ENCODE results near the gene OPA3. TPM values are rescaled to one million over a fixed set of nuclear protein-coding genes. Genes with fewer than 3 reads are reported as not detected.

Gene OPA3
- total RNA-seq = 12.0 and 13.7 TPM in 2 replicates

DNA sequence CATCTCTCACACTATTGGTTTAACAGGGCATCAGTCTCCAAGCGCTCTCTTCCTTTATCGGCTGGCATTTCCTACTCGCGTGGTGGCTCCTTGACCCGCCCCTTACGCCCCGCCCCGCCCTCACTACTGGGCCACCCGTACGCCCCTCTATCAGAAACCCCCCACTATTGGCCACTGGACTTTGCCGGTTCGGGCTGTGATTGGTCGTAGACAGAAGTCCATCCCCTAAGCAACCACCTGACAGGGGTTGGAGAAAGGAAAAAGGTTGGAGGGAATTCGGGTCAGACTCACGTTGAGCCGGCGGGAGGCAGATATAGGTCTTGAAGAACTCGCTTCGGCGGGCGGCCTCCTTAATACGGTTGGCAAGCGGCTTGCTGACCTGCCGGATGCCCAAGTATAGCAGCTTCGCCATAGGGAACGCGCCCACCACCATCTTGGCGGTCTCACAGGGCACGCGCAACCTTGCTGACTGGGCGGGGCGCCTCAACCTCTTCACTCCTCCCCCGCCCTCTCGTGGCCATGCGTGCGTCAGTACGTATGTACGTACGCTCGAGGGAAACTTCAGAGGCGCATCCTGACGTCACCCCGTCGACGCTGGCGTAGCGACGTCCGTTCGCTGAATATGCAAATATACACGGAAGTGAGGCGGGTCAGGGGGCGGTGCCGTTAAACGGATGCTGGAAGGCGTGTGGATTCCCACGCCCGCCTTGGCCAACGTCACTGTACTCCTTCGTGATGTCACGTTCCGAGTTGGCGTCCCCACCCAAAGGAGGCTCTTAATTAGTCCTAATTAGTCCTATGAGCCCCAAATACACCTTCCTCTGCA is at the start of gene OPA3:
Gene OPA3 (minus strand): TSS at position 471 of the 826 bp plus-strand sequence. CDS start 38 bp downstream, at position 433.

DNA sequence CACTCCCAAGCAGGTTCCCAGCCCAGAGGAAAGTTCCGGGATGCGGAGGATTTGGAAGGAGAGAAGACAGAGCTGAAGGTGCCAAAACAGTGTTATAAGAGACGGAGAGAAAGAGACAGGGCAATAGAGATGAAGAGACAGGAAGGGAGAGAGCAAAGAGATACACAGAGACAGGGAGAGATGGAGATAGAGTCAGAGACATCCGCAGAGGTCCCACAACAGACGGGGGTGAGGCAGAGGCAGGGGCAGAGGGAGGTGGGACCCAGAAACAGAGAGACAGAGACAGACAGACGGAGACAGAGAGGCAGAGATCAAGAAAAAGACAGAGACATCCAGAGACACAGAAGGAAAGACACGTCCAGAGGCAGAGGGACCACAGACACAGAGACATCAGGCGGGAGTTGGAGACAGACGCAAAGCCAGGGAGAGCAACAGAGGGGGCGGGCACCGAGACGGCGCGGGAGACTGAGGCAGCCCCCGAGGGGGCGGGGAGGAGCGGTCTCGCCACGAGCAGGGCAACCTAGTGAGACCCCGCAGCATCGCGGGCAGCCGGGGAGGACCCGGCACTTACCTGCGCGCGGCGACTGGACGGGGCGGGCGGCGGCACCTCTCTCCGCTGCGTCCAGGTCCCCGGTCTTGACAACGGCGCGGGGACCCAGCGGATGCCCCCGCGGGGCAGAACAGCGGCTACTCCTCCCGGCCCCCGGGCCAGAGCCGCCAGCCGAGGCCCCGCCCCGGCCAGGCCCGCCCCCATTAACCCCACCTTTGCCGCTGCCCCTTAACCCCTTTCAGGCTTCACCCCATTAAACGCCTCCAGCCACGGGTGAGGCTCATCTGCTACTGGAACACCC is 17.1 kb upstream of the OPA3 start, which contains the start of gene GPR4:
Gene GPR4 (minus strand): TSS at position 689 of the 851 bp plus-strand sequence. CDS start 10,346 bp downstream, outside the sequence.

GRCh38 chr19:45506989-45507871 is 77.4 kb downstream of the OPA3 start, which contains the start of gene VASP:
Gene VASP (plus strand): TSS chr19:45507479. CDS start chr19:45507772, 293 bp downstream.

GRCh38 chr19:45498411-45499195 is 86.0 kb downstream of the OPA3 start, which contains the start of gene PPM1N:
Gene PPM1N (plus strand): TSS chr19:45498443. CDS start chr19:45498473, 30 bp downstream.

Other genes starting within 250 kb of the OPA3 start
- not detected in 2 replicates for gene KLC3, start 244.1 kb downstream of the OPA3 start, total RNA-seq
- 44.8 and 56.5 TPM in 2 replicates for gene ERCC2, start 214.2 kb downstream of the OPA3 start, total RNA-seq
- 20.8 and 24.6 TPM in 2 replicates for gene PPP1R13L, start 179.7 kb downstream of the OPA3 start, total RNA-seq
- 22.1 and 25.8 TPM in 2 replicates for gene POLR1G, start 178.2 kb downstream of the OPA3 start, total RNA-seq
- gene ERCC1, start 160.9 kb downstream of the OPA3 start, total RNA-seq = 89.7 and 103 TPM in 2 replicates
- gene FOSB, start 116.8 kb downstream of the OPA3 start, total RNA-seq = 7.8 and 11.8 TPM in 2 replicates
- gene RTN2, start 87.8 kb downstream of the OPA3 start, total RNA-seq = 6.4 and 13.3 TPM in 2 replicates
- 0.89 TPM in 1 of 2 replicates, not detected in the other for gene PPM1N, start 86.4 kb downstream of the OPA3 start, total RNA-seq
- 219 and 220 TPM in 2 replicates for gene VASP, start 77.3 kb downstream of the OPA3 start, total RNA-seq
- gene GPR4, start 17.4 kb upstream of the OPA3 start, total RNA-seq = 22.5 and 26.0 TPM in 2 replicates
- gene EML2, start 54.6 kb upstream of the OPA3 start, total RNA-seq = 18.3 and 18.9 TPM in 2 replicates
- gene GIPR, start 83.4 kb upstream of the OPA3 start, total RNA-seq = not detected in 2 replicates
- gene SNRPD2, start 107.2 kb upstream of the OPA3 start, total RNA-seq = 409 and 447 TPM in 2 replicates
- gene QPCTL, start 107.9 kb upstream of the OPA3 start, total RNA-seq = 14.6 and 17.1 TPM in 2 replicates
- gene FBXO46, start 146.1 kb upstream of the OPA3 start, total RNA-seq = 7.7 and 9.8 TPM in 2 replicates
- not detected in 2 replicates for gene MEIOSIN, start 148.6 kb upstream of the OPA3 start, total RNA-seq
- 8.6 and 9.2 TPM in 2 replicates for gene SIX5, start 184.4 kb upstream of the OPA3 start, total RNA-seq
- 8.5 and 11.2 TPM in 2 replicates for gene DMPK, start 197.7 kb upstream of the OPA3 start, total RNA-seq
- gene DMWD, start 208.0 kb upstream of the OPA3 start, total RNA-seq = 32.8 and 33.2 TPM in 2 replicates
- gene RSPH6A, start 230.5 kb upstream of the OPA3 start, total RNA-seq = not detected in 2 replicates